HG03064 (cell line): Measurements from ENCODE around the gene TSPAN15.

Experiments used
- ATAC-seq: cut with Tn5 transposase; IDR thresholded peaks from one replicate; pipeline ENCODE4 v1.9.1; 2021; ENCODE audit warnings: low read depth; ENCODE audit not compliant: unreplicated experiment

The TSPAN15 gene

DNA sequence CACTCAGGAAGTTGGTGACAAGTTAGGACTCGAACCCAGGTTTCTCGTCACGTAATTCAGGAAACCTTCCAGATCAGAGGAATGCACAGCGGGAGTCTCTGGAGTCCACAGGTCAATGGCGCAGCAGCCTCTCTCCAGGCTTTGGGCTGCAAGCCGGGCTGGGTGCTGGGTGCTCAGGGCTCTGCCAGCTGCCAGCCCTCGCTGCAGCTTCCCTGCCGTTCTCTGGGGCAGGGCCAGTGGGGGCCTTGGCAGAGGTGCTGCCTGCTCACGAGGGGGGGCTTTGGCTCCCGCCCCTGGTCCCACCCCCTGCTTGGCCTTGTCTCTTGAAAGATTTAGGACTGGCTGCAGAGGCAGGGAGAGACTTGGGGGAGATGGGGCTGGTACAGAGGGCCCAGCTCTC is 34.6 kb upstream of the TSPAN15 start, which contains the start of gene TACR2:
TACR2 (minus strand) TSS at position 224 of the 400 bp plus-strand sequence. CDS start 595 bp downstream, outside the sequence.
- no peak for ATAC-seq

DNA sequence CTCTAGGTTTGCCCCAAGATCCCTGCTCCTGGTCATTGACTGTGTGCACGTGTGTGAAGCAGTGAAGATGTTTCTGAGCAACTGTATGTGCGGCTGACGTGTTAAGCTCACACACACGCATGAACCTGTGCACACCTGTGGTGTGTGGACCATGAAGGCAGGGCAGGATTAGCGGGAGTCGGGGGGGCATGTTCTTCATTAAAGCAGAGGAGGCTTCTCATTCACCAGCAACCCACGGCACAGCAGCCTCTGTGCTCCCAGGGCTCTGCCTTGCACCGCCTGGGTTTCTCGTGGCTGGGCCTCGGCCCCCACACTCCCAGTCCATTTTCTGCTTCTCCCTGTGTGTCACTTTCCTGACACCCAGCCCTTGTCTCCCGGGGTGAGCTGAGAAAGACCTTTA is 33.7 kb upstream of the TSPAN15 start:
- no peak for ATAC-seq

DNA sequence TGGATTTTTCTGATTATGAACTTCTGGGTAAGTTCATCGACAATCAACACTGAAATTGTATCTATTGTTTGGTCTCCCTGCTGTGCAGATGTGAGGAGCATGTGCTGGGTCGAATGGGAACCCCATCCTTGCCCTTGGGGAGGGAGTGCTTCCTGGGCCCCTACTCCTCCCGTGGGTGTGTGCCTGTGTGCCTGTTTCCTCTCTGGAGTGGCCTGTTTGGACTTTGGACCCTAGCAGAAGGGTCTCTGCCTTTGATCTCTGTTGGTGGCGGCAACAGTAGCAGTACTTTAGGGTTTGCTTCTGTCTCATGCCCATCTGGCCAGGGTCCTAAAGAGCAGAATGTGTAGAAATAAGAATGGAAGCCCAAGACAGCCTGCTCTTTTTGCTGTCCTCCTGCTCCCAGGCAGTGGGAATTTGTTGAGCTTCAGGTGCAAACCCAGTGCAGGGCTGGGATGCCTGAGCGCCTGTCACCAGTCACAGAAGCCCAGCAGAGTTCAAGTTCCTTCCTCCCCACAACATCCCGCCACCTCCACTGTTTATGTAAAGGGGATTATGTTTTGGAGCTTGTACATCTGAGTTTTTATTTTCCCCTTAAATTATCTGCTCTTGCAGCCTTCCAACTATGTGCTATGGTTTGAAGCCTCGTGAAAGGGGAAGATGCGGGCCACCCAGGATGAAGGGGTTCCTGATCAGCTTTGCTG is 33.1 kb upstream of the TSPAN15 start:
- ATAC-seq: no peak

DNA sequence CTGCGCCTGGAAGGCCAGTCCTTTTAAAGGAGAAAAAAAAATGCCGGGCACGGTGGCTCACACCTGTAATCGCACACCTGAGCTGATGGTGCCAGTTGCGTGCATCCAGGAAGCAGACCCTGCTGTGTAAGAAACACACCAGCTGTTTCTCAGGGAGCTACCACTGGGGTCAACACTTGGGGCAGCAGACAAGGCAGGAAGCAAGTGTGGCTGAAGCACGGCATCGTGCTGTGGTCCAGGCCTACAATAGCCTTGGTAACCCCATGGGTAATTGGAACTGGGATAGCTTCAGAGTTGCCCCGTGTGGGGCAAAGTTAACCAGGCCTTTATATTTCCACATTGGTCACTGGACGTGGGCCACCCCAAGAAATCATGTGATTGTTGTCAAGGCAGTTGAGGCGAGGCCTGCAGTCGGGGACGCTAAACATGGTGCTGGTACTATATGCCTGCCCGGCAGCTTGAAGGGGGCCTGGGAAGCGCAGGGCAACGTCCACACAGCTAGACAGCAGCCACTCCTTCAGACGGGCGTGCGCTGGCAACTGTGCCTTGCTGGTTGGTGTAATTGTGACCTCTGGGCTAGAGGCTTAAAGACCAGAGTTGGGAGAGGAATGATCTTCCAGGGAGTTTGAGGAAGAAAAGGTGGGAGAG is 32.0 kb upstream of the TSPAN15 start:
- no peak for ATAC-seq

DNA sequence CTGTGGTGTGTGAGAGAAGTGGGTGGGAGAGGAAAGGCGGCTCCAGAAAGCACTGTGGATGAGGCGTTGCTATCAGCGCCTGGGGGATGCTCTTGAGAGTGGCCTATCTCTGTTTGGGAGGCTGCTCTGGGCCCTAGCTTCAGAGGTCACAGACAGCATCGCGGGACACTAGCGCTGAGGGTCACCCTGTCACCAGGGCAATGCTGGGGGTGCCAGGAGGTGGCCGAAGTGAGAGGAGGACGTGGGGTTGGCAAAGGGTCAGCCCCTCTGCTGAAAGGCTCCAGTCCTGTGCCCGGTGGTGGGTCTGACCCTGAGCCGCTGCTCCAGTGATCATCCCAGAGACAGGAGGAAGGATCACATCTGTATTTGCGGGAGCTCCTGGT is 31.5 kb upstream of the TSPAN15 start:
- no peak for ATAC-seq

DNA sequence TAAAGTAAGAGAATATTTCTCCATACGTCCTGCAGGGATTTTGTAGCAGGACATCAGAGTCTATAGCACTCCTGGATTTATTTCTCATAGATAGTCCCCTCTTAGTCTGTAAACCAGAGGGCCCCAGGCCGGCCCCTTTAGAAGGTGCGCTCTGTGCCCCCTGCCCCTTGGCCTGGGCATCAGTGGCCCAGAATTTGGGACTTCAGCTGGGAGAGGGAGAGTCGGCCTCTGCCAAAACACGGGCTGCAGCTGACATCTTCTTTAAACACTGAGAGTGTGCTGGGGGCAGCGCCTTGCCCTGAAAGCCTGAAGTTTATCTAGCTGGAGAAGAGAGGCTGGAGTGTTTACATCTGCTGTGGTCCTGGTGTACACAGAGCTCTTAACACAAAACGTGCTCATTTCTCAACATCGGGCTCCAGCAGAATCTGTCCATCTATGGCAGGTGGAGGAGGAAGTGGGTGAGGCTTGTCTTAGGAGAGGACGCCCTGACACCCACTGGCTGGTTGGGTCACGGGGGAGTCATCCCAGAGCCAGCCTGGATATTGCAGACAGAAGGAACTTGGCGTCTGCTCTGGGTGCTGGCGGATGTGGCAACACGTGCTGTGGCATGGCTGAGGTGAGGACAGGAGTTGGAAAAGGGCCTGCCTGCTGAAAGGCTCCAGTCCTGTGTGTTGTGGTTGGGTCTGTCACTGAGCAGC is 29.5 kb upstream of the TSPAN15 start:
- no peak for ATAC-seq

DNA sequence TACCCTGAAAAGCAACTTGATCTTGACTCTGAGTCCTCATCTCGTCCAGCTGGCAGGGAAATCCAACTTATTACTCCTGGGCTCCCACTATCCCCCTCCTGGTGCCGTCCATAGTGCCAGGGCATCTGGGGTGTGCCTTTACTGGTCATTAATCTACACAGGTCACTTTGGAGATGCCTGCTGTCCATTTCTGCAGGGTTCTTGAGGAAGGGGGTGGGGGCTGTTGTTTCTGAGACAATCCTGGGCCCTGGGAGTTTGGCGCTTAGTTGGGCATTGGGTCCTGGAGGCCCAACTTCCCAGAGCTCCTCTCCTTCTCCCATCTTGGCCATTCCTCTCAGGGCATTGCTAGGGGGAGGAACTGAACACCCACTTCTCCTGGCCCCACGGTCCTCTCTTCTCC is 28.6 kb upstream of the TSPAN15 start:
- no peak for ATAC-seq

DNA sequence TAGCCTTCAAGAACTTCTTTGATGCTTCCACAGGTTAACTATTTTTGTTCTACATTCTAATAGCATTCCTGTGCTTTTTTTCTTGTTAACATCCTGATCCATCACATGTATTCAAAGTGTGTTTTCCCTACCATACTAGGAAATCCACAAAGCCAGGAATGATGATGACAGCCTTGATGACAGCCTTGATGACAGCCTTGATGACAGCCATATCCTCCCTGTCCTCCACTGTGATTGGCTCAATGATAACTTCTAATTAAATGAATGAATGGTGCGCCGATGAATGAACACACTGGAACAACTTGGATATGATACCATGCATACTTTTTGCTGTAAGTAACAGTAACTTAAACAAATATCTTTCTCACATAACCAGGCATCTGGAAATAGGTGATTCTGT is 26.2 kb upstream of the TSPAN15 start:
- no peak for ATAC-seq

DNA sequence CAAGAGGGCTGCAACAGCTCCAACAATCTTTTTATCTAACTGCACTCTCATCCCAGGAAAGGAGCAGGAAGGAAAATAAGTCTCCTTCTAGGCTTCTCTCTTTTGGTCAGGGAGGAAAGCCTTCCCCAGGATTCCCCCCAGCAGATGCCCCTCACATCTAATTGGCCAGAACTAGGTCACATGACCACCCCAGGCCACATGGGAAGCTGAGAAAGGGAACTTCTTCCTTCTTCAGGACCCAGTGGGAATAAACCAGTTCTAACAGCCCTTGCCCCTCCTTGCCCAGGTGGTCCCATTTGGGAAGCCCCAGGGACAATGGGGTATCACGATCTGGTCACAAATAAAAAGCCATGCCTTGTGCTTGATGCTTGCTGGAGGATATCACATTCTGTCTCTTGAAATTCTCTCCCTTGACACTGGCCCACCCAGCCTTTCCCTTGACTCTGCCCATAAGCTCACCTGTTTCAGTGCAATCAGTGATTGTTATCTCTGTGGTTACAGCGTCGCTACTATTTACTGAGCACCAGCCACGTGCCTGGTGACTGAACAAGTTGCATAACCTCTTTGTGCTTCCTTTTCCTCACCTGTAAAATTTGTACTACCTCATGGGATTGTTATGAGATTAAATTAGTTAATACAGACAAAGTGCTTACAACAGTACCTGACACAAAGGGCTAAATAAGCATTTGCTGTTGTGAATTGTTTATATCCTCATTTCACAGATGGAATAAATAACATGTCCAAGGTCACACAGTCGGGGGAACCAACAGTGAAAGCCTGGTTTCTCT is 25.6 kb upstream of the TSPAN15 start:
- no peak for ATAC-seq

DNA sequence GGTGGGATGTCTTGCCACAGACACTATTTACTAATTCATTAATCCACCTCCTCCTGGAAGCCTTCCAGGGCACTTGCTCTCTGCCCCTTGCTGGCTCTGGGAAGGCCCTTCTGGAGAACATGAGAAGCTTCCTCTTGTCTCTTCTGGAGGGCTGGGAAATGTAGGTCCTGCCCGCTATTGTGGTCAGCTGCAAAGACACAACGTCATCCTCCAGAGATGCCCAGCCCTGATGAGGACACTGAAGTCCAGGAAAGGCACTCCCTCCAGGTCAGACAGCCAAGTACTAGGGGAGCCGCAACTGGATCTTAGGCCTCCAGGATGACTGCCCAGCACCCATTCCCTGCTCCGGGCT is 24.9 kb upstream of the TSPAN15 start:
- no peak for ATAC-seq

DNA sequence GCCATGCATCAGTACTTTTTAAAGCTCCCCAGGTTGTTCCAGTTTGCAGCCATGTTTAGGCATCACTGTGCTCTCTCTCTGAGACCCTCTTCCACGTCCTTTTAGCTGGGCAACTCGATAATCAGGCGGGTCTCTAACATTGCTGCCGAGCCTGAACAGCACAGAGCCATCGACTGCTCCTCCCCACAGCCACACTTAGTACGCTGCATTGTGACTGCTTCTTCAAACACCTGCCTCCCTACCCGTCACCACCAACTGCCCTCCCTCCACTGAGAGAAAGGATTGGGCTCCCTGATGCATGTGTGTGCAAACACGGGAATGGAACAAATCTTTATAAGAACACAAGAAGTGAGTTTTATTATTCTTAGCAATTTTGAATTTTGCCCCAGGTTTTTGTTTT is 23.1 kb upstream of the TSPAN15 start:
- no peak for ATAC-seq

DNA sequence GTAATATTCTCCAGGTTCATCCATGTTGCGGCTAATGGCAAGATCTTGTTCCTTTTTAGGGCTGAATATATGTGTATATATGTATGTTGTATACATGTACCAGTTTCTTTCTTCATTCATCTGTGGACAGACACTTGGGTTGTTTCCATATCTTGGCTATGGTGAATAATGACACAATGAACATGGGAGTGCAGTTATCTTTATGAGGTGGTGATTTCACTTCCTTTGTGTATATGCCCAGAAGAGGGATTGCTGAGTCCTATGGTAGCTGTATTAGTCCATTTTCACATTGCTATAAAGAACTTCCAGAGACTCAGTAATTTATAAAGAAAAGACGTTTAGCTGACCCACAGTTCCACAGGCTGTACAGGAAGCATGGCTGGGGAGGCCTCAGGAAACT is 17.1 kb upstream of the TSPAN15 start:
- ATAC-seq: no peak

DNA sequence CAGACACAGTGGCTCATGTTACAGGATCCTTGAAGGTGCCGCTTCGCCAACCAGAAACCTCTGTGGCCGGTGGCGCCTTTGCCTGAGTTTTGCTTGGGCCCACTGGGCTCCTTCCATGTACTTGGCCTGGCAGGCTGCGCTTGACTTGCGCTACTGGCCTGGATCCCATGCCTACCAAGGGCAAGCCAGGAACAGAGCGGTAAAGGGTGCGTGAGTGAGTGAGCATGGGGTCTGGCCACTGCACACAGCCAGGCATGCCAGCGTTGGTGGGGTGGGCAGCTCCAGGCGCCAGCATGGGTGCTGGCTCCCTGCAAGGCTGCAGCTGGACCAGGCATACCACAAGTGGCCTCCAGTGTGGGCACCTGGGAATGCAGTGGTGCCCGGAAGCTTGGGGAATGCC is 16.3 kb upstream of the TSPAN15 start:
- ATAC-seq: no peak

DNA sequence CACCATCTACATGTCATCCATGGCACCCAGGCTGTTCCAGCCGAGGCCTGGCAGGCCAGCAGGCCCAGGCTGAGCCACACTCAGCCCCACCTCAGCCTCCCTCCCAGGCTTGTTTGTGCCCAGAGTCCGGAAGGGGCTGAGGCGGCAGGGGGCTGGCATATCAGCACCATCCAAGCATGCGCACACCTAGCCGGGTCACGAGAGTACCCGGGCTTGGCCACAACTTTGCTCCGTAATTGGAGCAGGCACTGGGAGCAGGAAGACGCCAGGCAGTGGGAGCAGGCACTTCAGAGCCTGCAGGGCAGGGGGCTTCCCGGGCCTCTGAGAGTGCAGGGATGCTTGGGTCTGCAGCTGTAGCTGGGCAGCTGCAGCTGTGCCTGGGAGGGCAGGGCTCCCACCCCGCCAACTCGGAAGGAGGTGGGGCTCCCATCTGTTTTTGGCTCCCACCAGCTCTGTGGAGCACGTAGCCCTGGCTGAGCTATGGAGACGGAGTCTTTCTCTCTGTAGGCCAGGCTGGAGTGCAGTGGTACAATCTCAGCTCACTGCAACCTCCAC is 15.2 kb upstream of the TSPAN15 start:
- no peak for ATAC-seq

DNA sequence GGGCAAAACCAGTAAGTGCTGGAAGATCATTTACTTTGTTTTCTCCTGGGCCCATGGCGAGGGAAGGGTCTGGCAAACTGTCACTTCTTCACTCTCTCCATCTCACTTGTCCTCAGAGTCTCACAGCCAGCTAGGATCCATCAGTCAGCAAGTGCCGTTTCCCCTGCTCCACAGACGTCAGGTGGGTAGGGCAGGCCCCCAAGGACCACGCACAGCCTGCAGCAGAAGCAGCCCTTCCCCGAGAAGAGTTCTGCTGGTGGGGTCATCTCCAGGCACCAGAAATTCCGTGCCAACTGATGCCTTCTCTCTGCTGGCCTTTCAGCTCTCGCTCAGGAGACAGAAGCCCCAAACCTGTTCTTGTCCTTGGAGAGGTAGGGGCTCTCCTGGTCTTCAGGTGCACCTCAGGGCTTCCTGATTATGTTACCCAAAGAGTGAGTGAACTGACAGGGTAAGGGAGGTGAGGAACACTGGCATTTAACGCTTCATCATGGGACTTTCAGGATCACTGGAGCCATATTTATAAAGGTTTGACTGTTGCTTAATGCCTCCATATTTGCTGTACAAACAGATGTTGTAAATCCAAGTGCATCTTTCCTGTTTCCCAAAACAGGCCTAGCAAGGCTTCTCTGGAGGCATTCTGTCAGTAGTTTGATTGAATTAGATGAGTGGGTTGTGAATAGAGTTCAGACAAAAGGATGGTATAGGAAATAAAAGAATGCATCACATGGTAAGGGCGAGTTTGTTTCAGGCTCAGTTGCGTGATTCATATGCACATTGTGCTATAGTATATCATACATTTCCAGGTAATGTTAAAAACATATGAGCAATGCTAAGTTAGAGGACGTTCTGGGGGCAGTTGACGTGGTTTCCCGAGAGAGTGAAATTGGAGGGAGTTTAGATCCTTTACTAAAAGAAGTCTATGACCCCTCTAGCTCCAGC is 13.7 kb upstream of the TSPAN15 start:
- no peak for ATAC-seq

DNA sequence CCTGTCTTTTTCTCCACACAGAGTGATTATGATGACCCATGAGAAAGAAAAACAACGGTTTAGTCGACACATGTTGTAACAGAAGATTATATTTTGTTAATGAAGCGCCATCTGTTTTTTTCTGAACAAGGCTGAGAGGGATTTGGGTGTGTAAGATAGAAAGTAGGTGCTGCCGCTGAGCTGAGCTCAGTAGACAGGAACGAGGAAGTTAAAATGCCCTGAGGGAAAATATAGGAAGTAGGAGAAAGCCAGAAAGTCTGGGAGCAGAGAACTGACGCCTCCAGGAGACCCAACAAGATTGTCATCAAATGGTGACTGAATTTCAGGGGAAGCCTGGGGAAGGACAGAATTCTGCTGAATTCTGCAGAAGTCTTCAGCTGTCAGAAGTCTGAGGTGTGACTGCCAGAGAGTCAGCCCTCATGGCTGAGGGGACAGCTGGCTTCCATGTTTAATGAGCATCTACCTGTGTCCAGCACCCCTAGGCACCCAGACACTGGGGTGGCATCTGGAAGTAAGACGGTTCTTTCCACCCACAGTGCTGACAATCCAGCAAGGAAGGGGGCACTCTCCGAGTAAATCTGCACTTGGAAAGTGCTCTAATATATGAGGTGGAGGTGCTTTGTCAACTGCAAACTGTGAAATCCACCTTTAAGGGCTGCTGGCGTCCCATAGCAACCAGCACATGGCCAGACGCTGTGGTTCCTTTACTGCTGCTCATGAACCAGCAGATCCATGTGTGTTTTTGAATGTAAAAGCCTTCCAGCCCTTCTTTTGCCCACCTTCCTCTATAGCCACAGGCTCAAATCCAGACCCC is 12.5 kb upstream of the TSPAN15 start:
- ATAC-seq: no peak

DNA sequence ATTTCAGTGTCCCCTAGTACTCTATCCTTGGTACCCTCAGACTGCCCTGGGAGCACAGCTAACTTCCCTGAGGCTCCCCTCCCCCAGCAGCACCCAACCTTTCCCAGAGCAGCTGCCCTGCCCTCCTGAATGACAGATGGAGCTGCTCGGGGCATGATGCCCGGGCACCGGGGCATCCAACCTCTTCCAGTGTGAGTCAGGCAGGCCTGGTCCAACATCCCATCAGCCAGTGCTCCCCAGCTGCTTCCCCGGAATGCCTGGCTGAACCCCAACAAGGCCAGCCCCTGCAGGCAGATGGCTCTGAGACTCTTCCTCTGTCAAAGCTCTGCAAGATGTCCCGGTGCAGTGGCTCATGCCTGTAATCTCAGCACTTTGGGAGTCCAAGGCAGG is 11.9 kb upstream of the TSPAN15 start:
- no peak for ATAC-seq

DNA sequence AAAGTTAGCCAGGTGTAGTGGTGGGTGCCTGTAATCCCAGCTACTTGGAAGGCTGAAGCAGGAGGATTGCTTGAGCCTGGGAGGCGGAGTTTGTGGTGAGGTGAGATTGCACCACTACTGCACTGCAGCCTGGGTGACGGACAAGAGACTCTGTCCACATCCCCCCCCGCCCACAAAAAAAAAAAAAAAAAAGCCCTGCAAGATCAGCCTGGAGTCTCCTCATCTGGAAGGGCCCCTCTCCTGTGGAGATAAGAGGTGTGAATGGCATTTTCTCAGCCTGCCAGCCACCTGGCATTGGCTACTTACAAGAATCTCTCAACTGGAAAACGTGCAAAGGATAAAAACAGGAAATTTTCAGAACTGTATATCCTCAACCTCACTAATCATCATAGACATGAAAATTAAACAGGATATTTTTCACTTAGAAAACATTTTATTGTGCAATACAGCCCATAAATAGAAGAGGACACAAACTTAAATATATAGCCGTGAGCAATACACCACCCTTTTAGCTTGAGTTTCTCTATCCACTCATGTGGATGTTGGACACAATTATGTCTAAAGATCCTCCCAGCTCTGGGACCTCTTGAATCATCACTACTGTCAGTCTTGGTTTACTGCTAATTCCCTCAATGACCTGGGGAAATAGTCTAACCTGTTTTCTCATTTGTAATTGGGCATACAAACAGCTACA is 11.3 kb upstream of the TSPAN15 start:
- ATAC-seq: no peak
